HG03139 (cell line): ENCODE data around the gene NDRG2.
"Not testable (repeated sequence)": the region's sequence is repeated elsewhere in the genome, so short reads cannot be mapped to it uniquely, and the experiment has no call there.

ENCODE experiments used
- ATAC-seq: cut with Tn5 transposase; IDR thresholded peaks from one replicate; pipeline ENCODE4 v1.9.1; 2021; ENCODE audit not compliant: unreplicated experiment

The NDRG2 gene

DNA sequence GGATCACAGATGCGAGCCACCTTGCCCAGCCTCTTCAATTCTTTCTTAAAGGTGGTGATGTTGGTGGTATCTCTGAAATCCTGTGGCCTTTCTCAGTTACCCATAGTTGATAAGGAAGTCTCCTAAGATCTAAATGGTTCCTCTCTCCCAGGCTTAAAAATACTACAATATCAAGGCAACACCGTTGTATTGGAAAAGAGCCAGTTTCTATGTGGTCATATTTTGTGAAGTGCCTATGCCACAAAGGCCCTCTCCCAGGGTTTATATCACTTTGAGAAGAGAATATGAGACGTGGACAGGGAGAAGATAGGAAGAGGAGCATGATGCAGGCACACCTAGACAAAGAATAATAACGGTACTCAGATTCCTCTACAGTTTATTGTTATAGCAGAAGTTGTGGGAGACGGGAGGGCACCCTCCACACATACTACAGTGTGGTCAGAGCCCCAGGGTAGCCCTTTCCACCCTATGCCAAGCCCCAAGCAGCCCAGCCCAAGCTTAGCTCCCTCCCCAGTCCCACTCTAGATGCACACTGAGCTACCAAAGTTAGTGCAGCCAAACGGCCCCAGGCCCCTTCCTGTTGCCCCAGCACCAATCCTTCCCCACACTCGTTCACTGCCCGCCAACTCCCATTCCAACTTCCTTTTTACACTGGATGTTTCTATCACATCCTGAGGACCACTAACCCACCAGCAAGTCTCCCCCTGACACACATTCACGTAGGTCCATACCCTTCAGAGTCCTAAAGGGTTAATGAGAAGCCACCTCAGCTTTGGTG lies 8.3 kb downstream of the NDRG2 start:
- no peak for ATAC-seq

DNA sequence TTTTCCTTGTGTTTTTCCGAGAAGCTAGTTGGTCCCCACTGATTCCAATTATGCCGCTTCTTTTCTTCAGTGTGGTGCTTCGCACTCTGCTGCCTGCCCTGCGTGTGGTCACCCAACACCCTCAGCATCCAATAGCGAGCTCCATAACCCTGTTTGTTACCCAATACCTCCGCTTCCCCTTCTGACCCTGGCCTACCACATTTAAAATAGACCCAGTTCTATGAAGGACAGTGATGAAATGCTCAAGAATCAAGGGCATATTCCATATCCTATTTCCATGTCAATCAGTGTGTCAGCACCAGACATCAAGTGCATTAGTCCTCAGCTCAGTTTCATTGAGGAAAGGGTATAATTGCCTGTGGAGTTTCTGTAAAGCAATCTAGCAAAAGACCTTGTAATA lies 9.5 kb downstream of the NDRG2 start:
- no peak for ATAC-seq

DNA sequence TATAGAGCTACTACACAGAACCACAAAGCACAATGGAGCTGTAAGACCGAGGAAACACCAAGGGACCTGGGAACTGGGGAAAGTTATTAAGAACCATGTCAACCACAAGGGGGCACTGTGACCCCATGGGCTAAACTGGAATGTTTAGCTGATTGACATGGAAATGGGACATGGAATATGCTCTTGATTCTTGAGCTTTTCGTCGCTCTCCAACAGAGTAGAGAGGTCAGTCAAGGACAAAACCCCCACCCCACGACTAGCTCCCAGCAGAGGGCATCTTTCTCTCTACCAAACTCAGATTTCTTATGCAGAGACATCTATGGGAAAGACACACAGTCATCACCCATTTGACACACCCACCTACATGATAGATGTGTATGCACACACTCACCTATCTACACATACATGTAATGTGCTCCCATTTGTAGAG lies 10.1 kb downstream of the NDRG2 start:
- no peak for ATAC-seq

DNA sequence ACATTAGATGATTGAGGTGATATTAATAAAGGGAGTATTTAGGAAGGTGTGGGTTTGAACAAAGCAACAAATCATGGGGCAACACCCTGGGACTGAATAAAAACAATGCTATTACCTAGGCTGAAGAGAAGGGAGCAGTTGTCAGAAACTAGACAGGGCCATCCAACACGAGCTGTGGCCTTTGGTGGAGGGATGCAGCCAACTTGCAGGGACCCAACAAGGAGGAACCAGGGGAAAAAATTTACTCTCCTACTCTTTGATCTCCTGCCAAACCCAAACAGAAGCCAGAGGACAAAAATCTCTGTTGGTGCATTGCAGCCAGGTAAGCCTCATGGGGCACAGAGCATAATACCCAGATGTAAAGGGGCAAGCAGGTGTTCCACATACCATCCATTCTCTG lies 13.7 kb downstream of the NDRG2 start:
- ATAC-seq, result no peak

DNA sequence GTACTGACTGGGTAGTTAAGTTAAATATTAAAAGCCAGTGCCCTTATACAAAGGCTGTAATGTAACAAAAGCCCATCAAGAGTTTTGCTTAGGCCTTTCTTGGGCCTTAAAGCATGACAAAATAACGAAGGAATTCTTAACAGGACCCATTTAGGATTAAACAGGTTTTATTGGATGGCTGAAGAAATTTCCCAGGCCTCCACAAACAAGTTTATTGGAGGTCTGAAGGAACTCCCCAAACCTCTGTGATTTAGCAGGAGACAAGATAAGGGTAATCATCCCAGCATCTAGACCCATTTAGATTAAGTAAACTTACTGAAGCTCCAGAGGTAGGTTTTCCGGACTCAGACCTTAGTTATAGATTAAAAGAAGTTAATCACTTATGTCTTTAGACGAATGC lies 15.1 kb downstream of the NDRG2 start:
- ATAC-seq, result not testable (repeated sequence)

DNA sequence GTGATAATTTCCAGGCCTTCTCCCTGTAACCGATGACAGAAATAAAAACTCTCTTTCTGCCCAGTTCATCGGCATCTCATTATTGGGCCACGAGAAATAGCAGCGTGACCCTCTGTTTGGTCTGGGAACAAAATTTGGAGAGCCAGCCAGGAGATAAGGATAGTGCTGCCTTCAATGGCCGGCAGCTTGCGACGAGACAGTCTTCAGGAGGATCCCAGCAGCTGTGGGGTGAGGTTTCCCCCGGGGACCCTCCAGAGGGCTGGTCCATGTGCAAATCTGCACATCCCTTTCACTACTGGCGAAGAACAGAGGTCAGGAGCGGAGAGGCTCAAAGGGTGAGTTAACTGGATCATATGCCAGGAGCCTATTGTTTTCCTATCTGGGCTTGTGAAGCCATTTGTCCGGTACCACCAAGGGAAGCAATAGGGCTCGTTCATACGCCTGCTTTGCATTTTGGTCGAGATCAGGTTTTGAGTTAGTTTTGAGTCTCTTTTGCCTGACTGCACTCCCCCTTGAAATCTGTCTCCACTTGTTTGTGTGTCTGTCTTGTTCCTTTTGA lies 21.0 kb downstream of the NDRG2 start:
- no peak for ATAC-seq

DNA sequence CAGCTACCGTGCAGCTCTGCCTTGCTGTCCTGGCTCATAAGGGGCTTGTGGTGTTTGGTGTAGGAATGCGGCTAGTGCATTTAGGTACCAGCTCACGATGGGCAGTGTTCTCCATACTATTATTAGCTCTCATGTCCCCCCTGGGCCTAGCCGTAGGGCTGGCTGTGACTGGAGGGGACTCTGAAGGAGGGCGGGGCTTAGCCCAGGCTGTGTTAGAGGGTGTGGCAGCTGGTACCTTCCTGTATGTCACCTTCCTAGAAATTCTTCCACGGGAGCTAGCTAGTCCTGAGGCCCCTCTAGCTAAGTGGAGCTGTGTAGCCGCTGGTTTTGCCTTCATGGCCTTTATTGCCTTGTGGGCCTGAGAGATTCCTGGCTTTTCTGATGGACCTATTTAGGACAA lies 23.6 kb downstream of the NDRG2 start:
- ATAC-seq, result no peak

DNA sequence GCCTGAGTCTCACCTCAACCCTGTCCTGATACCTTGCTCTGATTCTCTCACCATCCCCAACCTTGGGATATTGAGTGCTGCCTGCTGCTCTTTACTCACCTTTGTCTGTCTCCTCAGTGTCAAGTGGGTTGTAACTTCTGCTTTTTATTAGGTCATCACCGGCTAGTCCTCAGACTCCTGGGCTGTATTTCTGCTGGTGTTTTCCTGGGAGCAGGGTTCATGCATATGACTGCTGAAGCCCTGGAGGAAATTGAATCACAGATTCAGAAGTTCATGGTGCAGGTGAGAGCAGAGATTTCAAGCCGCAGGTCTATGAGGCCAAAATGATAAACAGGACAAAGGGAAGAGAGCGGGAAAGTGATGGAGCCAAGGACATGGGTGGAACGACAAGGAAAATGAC lies 25.3 kb downstream of the NDRG2 start:
- ATAC-seq, result no peak

DNA sequence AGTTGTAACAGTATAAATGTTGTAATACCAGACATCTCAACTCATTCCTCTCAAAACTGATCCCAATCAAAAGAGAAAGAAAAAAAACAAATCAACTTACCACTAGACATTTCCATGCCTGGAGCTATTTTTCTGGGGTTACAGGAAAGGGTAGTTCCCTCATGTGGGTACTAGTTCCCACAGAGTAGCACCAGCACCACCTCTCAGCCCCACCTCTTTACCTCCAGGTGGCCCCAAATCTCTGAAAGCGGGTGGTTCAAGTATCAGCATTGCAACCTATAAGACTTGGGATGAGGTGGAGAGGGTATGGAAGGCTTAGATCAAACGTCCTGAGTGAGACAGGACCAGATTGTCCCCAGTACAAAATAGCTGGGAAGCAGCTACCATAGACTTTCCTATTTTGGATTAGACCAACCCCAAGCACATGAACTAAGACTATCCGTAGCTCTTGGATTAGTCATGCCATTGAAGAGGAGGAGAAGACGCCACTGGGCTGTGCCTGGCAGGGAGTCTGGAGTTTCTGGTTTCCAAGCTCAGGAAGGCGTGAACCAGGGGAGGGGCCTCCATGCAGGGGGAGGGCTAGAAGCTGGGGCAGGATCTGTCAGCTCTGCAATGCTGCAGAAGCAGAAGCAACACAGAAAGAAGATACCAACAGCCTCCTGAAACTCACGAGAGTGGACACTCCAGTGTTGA lies 26.0 kb downstream of the NDRG2 start, which contains the start of gene SLC39A2:
Gene SLC39A2 (plus strand): TSS at position 620 of the 693 bp plus-strand sequence. CDS start 154 bp downstream, outside the sequence.
- ATAC-seq, result no peak

DNA sequence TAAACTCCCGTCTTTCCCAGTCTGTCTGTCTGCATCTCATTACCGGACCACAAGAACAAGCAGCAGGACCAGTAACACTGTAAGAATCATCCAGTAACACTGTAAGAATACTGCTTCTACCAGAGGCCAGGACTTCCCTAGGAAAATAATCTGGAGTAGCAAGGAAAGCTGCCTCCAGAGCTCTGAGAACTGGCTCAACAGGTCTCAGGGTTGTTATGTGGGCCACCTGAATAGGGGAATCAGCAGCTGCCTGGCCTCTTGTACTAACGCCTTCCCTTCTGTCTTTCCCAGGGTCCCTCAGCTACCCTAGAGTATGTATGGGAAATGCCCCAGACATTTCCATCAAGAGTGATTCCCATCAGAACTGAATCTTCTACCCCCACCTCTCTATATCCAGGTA lies 26.7 kb downstream of the NDRG2 start:
- no peak for ATAC-seq

DNA sequence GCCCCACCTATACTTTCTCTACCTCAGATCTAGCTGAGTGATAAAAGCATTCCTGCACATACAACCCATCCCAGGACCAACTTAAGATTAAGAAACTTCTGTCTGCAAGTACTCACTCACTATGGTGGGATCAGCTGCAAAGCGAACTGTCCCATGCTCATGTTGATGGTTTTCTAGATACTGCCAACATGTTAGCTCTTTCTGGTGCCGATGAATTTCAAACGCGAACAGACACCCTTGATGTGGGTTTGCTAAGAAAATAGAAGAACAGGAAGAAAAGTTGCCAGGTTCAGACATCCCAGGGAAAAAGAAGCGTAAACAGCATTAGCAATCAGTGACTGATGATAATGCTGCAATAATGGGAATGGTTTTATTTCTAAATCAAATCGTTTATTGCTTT lies 27.3 kb downstream of the NDRG2 start:
- no peak for ATAC-seq

DNA sequence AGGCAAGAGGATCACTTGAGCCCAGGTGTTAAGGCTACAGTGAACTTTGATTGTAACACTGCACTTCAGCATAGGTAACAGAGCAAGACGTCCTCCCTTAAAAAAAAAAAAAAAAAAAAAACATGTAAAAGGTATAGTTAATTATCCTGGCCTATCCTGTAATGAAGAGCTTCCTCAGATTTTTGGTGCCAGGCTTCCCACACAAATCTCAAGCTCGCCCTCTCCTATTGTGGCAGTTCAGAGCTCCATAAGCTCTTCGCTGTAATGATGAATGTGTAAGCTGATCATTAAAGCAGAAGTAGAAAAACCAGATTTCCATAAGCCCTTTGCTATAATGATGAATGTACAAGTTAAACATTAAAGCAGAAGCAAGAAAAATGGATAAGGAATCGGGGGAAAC lies 27.7 kb downstream of the NDRG2 start:
- no peak for ATAC-seq

DNA sequence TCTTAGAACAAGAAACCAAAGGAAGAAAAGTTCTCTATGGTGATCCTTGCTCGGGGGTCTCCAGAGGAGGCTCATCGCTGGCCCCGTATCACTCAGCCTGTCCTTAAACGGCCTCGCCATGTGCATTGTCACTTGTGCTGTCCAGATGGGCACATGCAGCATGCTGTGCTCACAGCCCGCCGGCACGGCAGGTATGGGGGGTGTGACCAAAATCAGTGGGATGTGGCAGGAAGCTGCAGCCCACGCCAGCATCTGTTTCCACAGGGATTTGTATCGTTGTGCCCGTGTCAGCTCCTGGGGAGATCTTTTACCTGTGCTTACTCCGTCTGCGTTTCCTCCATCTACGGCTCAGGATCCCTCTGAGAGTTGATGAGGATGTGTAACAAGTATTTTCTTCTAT lies 28.3 kb downstream of the NDRG2 start:
- ATAC-seq, result no peak

DNA sequence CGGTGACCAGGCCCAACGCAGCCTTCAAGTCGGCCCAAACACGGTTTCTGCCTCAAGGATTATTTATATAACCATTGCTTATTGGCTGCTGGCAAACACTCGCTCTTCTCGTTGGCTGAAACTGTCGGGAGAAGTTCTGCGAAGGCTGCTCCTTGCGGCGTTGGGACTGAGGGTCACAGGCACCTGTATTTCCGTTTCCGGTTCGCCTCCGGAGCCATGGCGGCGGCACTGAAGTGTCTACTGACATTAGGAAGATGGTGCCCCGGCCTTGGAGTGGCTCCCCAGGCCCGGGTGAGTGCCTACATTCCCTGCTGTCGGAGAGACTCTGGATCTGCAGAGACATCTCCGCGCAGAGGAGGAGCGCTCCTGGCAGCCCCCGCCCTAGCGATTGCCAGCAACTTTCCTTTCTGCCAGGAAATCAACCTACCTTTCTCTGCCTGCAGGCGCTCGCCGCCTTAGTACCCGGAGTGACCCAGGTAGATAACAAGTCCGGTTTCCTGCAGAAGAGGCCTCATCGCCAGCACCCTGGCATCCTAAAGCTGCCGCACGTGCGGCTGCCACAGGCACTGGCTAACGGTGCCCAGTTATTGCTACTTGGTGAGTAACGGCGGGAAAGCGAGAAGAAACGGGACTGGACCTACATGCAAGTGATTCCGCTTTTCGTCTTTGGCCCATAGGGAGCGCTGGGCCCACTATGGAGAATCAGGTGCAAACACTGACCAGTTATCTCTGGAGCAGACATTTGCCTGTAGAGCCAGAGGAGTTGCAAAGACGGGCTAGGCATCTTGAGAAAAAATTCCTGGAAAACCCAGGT lies 34.9 kb downstream of the NDRG2 start, which contains the start of gene METTL17:
Gene METTL17 (plus strand): TSS at position 194 of the 814 bp plus-strand sequence. CDS start 23 bp downstream, at position 217.
- ATAC-seq, result peak; percentile 90

DNA sequence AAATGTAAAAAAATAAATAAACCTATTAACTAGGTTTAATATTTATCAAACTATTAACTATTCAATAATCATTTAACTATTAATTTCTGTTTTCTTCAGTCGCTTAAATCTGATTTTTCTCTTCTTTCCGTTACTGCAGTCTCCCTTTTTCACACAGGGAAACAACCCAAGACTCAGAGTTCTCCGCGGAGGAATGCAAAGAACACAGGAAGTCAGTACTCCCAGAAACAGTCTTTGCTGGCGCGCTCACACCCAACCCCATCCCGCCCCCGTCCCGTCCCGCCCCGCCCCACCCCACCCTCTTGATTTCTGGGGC lies 35.4 kb downstream of the NDRG2 start:
- no peak for ATAC-seq

DNA sequence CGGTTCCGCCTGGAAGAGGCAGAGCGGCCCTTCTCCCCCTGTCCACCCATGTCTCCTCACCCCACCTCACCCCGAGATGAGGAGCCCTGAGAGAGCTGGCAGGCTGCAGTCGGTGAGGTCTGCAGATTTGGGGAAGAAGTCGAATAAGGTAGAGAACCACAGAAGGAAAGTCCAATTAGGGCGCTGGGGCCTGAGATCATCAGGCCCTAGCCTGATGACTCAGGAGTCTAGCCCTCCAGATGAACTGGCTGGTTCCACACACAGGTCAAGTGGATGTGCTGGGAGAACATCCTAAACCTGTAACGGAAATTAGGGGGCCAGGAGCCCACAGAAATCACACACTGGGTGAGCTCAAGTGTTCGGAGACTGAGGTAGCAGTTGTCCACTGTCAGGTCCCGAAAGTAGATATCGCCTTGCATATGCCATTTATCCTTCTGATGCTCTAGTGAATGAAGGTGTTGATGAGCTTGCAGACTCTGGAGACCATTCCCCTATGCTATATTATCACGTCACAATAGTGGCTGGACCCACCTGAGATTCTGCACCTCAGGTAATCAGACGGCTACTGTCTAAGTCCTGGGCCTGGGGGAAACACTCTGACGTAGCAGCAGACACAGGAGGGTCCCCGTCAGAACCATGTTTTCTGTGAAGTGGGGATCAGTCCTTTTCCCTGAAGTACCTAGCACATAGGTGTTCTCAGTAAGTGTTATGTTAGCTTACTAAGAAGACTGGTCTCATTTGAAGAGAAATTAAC lies 36.0 kb downstream of the NDRG2 start:
- ATAC-seq, result no peak

DNA sequence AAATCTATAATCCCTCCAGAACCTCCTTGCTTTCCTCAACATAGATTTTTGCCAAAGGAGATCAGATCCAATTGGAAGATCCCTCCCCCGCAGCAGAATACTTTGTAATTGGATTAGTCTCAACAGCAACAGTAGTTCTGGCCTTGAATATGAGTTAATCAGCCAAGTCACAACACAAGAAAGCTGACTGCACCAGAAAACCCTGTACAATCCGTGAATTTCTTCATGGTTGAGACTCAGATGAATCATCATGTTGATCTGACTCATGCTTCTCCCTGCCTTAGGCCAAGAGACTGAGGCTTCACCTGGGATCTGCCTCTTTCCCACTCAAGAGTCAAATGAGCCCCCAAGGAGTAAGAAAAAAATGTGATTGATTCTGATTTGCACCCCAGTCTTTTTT lies 38.0 kb downstream of the NDRG2 start:
- ATAC-seq, result no peak

DNA sequence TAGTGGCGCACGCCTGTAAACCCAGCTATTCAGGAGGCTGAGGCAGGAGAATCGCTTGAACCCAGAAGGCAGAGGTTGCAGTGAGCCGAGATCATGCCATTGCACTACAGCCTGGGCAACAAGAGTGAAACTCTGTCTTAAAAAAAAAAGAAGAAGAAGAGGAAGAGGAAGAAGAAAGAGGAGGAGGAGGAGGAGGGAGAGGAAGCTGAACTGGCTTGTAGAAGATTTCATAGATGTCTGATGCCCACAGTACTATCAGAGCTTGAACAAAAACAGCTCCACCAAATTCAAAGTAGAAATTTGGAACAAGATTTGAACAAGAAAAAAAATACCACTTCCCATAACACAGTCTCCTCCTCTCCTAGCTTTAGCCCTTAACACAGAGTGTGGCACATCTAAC lies 39.2 kb downstream of the NDRG2 start:
- ATAC-seq, result not testable (repeated sequence)

DNA sequence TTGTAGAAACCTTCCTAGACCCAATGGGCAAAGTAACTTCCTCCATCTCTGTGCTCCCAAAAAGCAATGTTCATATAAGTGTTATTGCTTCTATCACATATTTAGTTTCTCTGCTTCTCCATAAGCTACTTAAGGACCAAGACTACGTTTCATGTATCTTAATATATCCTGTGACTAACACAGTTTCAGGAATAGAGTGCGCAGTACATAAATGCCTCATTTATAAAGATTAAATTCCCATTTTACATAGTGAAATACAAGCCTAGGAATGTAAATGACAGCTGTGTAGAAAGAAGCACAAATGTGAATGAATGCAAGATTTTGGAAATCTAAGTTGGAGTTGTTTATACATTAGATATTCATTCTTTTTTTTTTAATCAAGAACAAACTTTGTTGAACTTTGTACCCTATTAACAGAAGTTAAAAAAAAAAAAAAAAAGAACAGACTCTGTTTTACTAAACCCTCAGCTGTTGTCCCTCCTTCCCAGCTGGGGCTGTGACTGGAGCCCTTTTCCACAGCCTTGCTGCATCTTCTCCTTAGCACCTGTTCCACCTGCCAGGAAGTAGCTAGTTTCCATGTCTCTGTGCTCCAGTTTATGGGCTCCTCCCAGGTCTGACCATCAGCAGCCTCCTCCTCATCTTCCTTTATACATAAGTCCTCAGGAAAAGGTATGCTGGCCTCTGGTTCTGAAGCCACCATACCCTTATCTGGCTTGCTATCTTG lies 42.1 kb downstream of the NDRG2 start:
- no peak for ATAC-seq

DNA sequence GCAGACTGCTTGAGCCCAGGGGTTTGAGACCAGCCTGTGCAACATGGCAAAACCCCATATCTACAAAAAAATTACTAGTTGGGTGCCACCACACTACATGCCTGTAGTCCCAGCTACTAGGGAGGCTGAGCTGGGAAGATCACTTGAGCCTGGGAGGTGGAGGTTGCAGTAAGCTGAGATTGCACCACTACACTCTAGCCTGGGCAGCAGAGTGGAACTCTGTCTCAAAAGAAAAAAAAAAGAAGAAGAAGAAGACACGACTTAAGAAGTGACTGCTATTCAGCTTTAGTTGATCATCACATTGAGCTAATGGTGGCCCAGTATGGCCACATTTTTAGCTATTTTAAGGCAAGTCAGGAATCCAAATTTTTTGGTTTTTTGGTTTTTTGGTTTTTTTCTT lies 44.0 kb downstream of the NDRG2 start:
- ATAC-seq, result no peak
